ENCODE results near the gene C3.
A peak's percentile ranks its signal among the peaks of the same experiment; 100 is the strongest.
"Not testable (repeated sequence)": the region's sequence is repeated elsewhere in the genome, so short reads cannot be mapped to it uniquely, and the experiment has no call there.

C3 gene

DNA sequence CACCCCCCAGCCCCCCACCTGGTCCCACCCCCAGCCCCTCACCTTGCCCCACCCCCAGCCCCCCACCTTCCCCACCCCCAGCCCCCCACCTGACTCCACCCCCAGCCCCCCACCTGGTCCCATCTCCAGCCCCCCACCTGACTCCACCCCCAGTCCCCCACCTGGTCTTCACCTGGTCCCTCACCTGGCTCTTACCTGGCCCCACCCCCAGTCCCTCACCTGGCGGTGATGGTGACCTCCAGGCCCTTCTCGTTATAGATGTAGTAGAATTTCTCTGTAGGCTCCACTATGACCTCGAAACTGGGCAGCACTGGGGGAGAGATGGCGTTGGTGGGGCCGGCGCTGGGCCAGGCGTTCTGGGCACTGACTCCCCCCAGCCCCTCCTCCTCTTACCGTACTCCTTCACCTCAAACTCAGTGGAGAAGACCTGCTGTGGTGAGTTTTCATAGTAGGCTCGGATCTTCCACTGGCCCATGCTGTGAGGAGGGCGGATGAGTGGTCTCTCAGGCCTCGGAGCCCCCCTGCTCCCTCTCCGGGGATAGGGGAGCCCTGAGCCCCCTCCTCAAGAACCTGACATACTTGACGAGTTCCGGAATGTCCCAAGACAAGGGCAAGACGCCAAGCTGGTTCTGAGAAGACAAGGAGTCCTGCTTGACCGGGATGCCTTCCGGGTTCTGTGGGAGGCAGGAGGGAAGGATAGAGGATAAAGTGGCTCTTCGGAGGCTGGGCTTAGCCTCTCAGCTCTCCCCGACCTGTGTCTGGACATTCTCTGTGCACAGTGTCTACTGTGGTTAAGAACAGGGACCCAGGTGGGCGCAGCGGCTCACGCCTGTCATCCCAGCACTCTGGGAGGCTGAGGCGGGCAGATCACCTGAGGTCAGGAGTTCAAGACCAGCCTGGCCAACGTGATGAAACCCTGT is 6.4 kb downstream of the C3 start:
- peaks cover 44% of the 10 kb centered on the region for H3K4me1 Mint-ChIP-seq
- DNase-seq (ENCODE audit: low spot score in 2 of 2) (no peak), ATAC-seq (no peak)
- no peaks in the 10 kb centered on the region for H3K9me3 Mint-ChIP-seq
- H3K27ac Mint-ChIP-seq, result no peak overlapping the region
- no peak overlapping the region for H3K4me3 Mint-ChIP-seq
- H3K36me3 Mint-ChIP-seq, result peaks cover 6% of the 10 kb centered on the region

- H3K9me3 Mint-ChIP-seq, result no peaks in the 10 kb centered on the region
- DNase-seq (ENCODE audit: low spot score in 2 of 2) (no peak), ATAC-seq (no peak)
- no peak overlapping the region for H3K27ac Mint-ChIP-seq
- H3K36me3 Mint-ChIP-seq, result peaks cover 9% of the 10 kb centered on the region
- peaks cover 35% of the 10 kb centered on the region for H3K4me1 Mint-ChIP-seq
- H3K4me3 Mint-ChIP-seq, result no peak overlapping the region
Observed at GRCh38 chr19:6712692-6713670, 7.5 kb downstream of the C3 start.

GRCh38 chr19:6712231-6712630 is 8.2 kb downstream of the C3 start:
- H3K4me1 Mint-ChIP-seq, result peaks cover 27% of the 10 kb centered on the region
- DNase-seq (ENCODE audit: low spot score in 2 of 2) (no peak), ATAC-seq (peak; percentile 33)
- no peaks in the 10 kb centered on the region for H3K9me3 Mint-ChIP-seq
- peaks cover 8% of the 10 kb centered on the region for H3K36me3 Mint-ChIP-seq
- no peak overlapping the region for H3K27ac Mint-ChIP-seq
- H3K4me3 Mint-ChIP-seq, result no peak overlapping the region

GRCh38 chr19:6711605-6712004 is 8.8 kb downstream of the C3 start:
- ATAC-seq, result no peak
- Mint-ChIP-seq H3K4me1 (peaks cover 22% of the 10 kb centered on the region), H3K27ac (no peak overlapping the region), H3K9me3 (no peaks in the 10 kb centered on the region), H3K36me3 (peaks cover 5% of the 10 kb centered on the region), H3K4me3 (no peak overlapping the region)
- DNase-seq (ENCODE audit: low spot score in 2 of 2), result no peak

- Mint-ChIP-seq H3K4me1 (peaks cover 22% of the 10 kb centered on the region), H3K27ac (no peak overlapping the region), H3K36me3 (peaks cover 5% of the 10 kb centered on the region), H3K4me3 (no peak overlapping the region), H3K9me3 (no peaks in the 10 kb centered on the region)
- no peak for DNase-seq (ENCODE audit: low spot score in 2 of 2)
- peak; percentile 24 for ATAC-seq
Observed at GRCh38 chr19:6711078-6711361, 9.4 kb downstream of the C3 start.

DNA sequence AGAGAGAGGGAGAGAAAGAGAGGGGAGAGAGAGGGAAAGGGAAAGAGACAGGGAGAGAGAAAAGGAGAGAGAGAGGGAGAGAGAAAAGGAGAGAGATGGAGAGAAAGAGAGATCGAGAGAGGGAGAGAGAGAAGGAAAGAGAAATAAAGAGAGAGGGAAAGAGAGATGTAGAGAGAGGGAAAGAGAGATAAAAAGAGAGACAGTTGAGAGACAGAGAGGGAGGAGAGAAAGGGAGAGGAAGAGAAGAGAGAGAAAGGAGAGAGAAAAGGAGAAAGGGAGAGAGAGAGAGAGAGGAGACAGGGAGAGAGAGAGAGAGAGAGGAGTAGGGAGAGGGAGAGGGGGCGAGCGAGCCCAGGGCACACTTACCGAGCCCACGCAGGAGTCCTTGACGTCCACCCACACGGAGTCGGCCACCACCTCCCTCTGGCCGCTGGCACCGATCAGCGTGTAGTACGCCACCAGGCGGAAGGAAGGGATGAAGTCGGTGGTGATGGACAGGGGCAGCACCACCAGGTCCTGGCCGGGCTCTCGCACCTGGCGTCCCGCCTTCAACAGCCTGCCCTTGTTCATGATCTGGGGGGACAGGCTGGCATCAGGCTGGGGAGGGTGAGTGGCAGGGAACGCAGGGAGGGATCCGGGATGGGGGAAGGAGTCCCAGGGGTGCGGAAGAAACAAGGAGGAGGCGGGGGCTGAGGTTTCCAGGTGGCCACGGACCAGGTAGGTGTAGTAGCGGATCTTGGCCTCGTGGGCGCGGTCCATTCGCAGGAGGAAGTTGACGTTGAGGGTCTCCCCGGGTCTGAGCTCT is 10.0 kb downstream of the C3 start:
- H3K27ac Mint-ChIP-seq, result peak overlapping the region; percentile 85
- no peaks in the 10 kb centered on the region for H3K9me3 Mint-ChIP-seq
- H3K4me1 Mint-ChIP-seq, result peaks cover 22% of the 10 kb centered on the region
- peak overlapping the region; percentile 43 for H3K4me3 Mint-ChIP-seq
- ATAC-seq (peak; percentile 67), DNase-seq (ENCODE audit: low spot score in 2 of 2) (no peak)
- H3K36me3 Mint-ChIP-seq, result peaks cover 5% of the 10 kb centered on the region

DNA sequence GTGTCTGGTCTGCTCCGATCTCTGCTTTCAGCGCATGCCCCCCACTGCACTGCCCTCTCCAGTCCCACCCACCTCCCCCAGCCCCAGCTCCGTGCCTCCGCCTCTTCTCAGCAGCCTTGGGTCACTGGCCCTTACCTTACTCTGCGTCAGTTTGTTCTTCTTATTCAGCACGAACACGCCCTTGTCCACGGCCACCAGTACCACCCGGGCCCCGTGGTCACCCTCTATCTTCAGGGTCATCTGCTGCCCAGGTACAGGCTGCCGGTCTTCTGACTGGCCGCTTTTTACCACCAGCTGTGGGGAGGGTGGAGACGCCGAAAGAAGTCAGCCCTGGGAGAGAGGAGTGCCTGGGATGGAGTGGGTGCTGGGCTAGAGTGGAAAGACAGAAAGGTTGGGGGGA is 10.9 kb downstream of the C3 start:
- Mint-ChIP-seq H3K4me1 (peaks cover 22% of the 10 kb centered on the region), H3K27ac (peak overlapping the region; percentile 85), H3K36me3 (peaks cover 5% of the 10 kb centered on the region), H3K4me3 (peak overlapping the region; percentile 43), H3K9me3 (no peaks in the 10 kb centered on the region)
- ATAC-seq (no peak), DNase-seq (ENCODE audit: low spot score in 2 of 2) (no peak)

DNA sequence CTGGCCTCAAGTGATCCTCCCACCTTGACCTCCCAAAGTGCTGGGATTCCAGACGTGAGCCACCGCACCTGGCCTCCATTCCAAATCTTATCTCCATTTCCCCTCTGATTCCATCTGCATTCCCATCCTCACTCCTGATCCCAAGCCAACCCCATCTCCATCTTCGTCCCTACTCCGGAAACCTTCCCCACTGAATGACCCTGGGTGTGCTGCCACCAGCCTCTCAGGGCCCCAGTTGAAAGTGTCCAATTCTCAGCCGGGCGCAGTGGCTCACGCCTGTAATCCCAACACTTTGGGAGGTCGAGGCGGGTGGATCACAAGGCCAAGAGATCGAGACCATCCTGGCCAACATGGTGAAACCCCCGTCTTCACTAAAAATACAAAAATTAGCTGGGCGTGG is 11.5 kb downstream of the C3 start:
- H3K36me3 Mint-ChIP-seq; H3K4me3 Mint-ChIP-seq; ATAC-seq; H3K9me3 Mint-ChIP-seq; DNase-seq (ENCODE audit: low spot score in 2 of 2): not testable (repeated sequence)
- Mint-ChIP-seq H3K4me1 (peaks cover 22% of the 10 kb centered on the region), H3K27ac (peak overlapping the region; percentile 8)

DNA sequence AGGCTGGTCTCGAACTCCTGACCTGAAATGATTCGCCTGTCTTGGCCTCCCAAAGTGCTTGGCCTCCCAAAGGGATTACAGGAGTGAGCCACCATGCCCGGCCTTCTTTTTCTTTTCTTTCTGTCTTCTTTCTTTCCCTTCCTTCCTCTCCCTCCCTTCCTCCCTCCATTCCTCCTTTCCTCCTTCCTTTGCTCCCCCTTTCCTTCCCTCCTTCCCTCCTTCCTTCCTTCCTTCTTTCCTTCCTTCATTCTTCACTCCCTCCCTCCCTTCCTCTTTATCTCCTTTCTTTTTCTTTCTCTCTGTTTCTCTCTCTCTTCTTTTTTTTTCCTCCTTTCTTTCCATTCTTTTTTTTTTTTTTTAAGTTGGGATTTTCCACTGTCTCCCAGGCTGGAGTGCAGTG is 12.1 kb downstream of the C3 start:
- no peaks in the 10 kb centered on the region for H3K9me3 Mint-ChIP-seq
- peak overlapping the region; percentile 8 for H3K27ac Mint-ChIP-seq
- DNase-seq (ENCODE audit: low spot score in 2 of 2) (no peak), ATAC-seq (no peak)
- peaks cover 5% of the 10 kb centered on the region for H3K36me3 Mint-ChIP-seq
- no peak overlapping the region for H3K4me3 Mint-ChIP-seq
- peaks cover 22% of the 10 kb centered on the region for H3K4me1 Mint-ChIP-seq

DNA sequence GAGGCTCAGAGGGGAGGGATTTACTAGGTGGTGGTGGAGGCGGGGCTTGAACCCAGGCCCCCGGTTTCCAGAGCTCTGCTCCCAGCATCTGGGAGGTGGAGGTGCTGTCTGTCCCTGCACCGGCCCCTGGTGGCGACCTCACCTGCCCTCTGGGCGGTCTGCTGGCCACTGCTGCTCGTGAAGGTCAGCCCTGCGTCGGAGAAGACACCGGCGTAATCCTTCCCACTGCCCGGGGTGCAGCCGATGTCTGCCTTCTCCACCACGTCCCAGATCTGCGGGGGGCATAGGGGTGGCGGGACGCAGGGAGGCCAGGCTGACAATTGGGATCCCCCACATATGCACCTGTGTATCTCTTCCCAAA is 12.8 kb downstream of the C3 start:
- DNase-seq (ENCODE audit: low spot score in 2 of 2) (no peak), ATAC-seq (no peak)
- Mint-ChIP-seq H3K9me3 (no peaks in the 10 kb centered on the region), H3K27ac (no peak overlapping the region), H3K4me3 (no peak overlapping the region), H3K4me1 (peaks cover 22% of the 10 kb centered on the region), H3K36me3 (peaks cover 5% of the 10 kb centered on the region)

DNA sequence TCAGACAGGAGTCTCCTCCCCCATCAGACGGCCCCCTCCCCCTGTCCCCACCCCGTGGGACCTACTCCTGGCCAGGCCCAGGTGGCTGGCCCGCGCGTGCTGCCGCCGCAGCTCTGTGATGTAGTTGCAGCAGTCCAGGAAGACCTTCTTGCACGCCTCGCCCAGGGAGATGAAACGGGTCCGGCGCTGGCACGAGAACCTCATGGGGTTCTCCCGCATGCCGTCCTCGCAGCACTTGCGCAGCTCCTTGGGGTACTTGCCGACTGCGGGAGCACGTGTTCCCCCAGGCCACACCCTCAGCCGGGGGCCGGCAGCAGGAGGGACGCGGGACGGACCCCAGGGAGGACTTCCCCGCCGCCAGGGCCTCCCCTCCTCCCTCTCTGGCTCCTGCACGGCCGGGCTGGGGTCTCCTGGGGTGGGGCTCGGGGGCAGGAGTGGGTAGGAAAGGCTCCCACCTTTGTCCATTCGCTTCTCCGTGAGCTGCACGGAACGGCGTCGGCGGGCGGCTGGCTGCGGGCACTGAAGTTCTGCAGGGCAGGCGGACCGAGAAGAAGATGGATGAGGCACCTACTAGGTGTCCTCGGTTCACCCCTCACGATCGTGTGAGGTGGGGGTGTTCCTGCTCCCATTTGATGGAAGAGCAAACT is 13.3 kb downstream of the C3 start:
- H3K4me1 Mint-ChIP-seq, result peaks cover 22% of the 10 kb centered on the region
- no peak overlapping the region for H3K27ac Mint-ChIP-seq
- DNase-seq (ENCODE audit: low spot score in 2 of 2) (no peak), ATAC-seq (no peak)
- peaks cover 5% of the 10 kb centered on the region for H3K36me3 Mint-ChIP-seq
- no peak overlapping the region for H3K4me3 Mint-ChIP-seq
- H3K9me3 Mint-ChIP-seq, result no peaks in the 10 kb centered on the region

DNA sequence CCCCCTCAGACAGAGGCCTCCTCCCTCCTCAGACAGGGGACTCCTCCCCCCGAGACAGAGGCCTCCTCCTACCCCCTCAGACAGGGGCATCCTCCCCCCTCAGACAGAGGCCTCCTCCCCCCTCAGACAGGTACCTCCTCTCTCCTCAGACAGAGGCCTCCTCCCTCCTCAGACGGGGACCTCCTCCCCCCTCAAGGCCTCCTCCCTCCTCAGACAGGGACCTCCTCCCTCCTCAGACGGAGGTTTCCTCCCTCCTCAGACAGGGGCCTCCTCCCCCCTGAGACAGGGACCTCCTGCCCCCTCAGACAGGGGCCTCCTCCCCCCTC is 13.9 kb downstream of the C3 start:
- DNase-seq (ENCODE audit: low spot score in 2 of 2) (no peak), ATAC-seq (no peak)
- Mint-ChIP-seq H3K36me3 (peaks cover 5% of the 10 kb centered on the region), H3K4me3 (no peak overlapping the region), H3K9me3 (no peaks in the 10 kb centered on the region), H3K27ac (peak overlapping the region; percentile 24), H3K4me1 (peaks cover 22% of the 10 kb centered on the region)

DNA sequence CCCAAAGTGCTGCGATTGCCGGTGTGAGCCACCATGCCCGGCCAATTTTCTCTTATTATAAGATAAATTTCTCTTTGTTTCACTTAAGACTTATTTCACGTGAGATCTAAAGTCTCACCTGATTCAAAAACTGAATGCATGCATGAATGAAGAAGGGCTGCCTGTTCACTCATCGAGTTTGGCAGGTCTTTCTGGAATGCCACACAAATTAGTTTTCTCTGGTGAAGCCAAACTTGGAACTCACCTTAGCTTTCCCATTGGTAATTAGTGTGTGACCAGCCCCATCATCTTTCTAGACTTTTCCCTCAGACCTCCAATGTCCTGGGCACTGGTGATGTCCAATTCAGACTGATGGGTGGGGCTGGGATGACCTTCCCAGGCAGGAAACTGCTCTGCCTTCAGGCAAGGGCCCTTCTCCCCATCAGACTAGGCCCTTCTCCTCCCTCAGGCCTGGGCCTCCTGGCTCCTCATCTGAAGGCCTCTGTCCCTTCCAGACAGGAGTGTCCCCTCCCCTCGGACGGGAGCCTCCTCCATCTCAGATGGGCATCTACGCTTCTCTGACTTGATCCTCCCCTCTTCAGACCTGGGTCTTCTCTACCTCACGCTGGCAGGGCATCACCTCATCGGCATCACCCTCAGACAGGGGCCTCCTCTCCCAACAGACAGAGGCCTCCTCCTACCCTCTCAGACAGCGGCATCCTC is 14.4 kb downstream of the C3 start:
- peaks cover 5% of the 10 kb centered on the region for H3K36me3 Mint-ChIP-seq
- peak overlapping the region; percentile 24 for H3K27ac Mint-ChIP-seq
- peaks cover 18% of the 10 kb centered on the region for H3K4me1 Mint-ChIP-seq
- DNase-seq (ENCODE audit: low spot score in 2 of 2), result no peak
- no peak for ATAC-seq
- H3K4me3 Mint-ChIP-seq, result no peak overlapping the region
- H3K9me3 Mint-ChIP-seq, result no peaks in the 10 kb centered on the region

DNA sequence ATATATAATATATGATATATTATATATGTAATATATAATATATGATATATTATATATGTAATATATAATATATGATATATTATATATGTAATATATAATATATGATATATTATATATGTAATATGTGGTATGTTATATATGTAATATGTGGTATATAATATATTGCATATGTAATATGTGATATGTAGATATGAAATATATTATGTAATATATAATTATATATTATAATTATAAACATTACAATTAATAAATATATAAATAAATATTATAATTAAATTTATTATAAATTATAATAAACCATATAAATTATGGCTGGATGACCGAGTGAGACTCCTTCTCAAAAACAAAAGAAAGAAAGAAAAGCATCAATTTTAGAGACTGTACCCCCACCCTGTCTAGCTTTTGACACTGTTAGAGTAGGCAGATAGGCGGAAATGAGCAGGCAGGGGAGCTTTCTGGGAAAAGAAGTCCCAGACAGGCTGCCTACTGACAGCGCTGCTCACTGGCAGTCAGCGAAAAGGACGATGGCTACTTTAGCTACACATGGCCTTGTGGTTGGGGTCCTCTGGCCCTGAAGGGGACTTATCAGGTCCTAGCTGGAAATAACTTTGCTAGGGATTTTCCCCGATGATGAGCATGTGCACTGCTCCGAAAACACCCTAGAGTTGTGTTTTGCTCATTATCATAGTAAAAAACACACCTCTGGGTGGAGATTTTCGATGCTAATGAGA is 19.7 kb downstream of the C3 start:
- Mint-ChIP-seq H3K9me3 (no peaks in the 10 kb centered on the region), H3K27ac (no peak overlapping the region), H3K36me3 (no peaks in the 10 kb centered on the region), H3K4me1 (peaks cover 6% of the 10 kb centered on the region), H3K4me3 (no peak overlapping the region)
- ATAC-seq (no peak), DNase-seq (ENCODE audit: low spot score in 2 of 2) (no peak)
